Lower lobe of right lung (tissue), 2 donors: ENCODE data around the gene DHRS3. TPM values are rescaled to one million over a fixed set of nuclear protein-coding genes. Genes with fewer than 3 reads are reported as not detected.

Source experiments
- ATAC-seq, 2 donors: fragments of 200-7000 bp; cut with Tn5 transposase; one replicate each; pipeline ENCODE4 v1.9.1; 2020 to 2022; ENCODE audit warnings: mild to moderate bottlenecking in 2 of 2, moderate library complexity in 2 of 2
- DNase-seq: peaks from one replicate; pipeline ENCODE4 v3.0.0-alpha.2; 2020
- H3K27ac ChIP-seq: fragments of 200-600 bp; one replicate; pipeline ENCODE4 v1.8.0; 2022
- H3K27me3 ChIP-seq: fragments of 200-600 bp; one replicate; pipeline ENCODE4 v1.8.0; 2022; ENCODE audit warnings: low read depth
- H3K36me3 ChIP-seq: fragments of 200-600 bp; one replicate; pipeline ENCODE4 v1.8.0; 2022; ENCODE audit warnings: mild to moderate bottlenecking
- H3K4me1 ChIP-seq: fragments of 200-600 bp; one replicate; pipeline ENCODE4 v1.8.0; 2022
- H3K4me3 ChIP-seq: fragments of 200-600 bp; one replicate; pipeline ENCODE4 v1.8.0; 2022; ENCODE audit warnings: mild to moderate bottlenecking
- H3K9me3 ChIP-seq: fragments of 200-600 bp; one replicate; pipeline ENCODE4 v1.8.0; 2022
- intact Hi-C: fragments of 100-400 bp; cut with DNase I; formaldehyde crosslinking; loops from one replicate; pipeline ENCODE4 v1.11.0; 2022
- total RNA-seq: library from RNA; stranded (reverse); fragmentation: NEBNext Ultra II Directional; extraction: Animal tissue kit (Norgen Biotek cat#: 25700); gene quantifications from one replicate; pipeline ENCODE4 v1.2.1, GENCODE V29; 2021
- TF ChIP-seq, protein P1 (sequence below): fragments of 200-600 bp; IDR thresholded peaks from one replicate; pipeline ENCODE4 v1.8.0; 2022; ENCODE audit warnings: antibody characterized with exemption, mild to moderate bottlenecking
- donor health status: DM: no; HTN: yes; CAD: no; lungs with severe emphysema.

DHRS3 gene
- total RNA-seq, 1 donor from 2014 or later = 135 TPM

GRCh38 chr1:12577020-12577419 is 41.0 kb downstream of the DHRS3 start:
- no peak for ATAC-seq
- Histone ChIP-seq H3K4me1 (no peaks in the 10 kb centered on the region), H3K9me3 (no peaks in the 10 kb centered on the region), H3K36me3 (peaks cover 97% of the 10 kb centered on the region), H3K4me3 (no peak overlapping the region), H3K27ac (no peak overlapping the region), H3K27me3 (no peaks in the 10 kb centered on the region)
- no peak for DNase-seq
- TF ChIP-seq, protein P1, sequence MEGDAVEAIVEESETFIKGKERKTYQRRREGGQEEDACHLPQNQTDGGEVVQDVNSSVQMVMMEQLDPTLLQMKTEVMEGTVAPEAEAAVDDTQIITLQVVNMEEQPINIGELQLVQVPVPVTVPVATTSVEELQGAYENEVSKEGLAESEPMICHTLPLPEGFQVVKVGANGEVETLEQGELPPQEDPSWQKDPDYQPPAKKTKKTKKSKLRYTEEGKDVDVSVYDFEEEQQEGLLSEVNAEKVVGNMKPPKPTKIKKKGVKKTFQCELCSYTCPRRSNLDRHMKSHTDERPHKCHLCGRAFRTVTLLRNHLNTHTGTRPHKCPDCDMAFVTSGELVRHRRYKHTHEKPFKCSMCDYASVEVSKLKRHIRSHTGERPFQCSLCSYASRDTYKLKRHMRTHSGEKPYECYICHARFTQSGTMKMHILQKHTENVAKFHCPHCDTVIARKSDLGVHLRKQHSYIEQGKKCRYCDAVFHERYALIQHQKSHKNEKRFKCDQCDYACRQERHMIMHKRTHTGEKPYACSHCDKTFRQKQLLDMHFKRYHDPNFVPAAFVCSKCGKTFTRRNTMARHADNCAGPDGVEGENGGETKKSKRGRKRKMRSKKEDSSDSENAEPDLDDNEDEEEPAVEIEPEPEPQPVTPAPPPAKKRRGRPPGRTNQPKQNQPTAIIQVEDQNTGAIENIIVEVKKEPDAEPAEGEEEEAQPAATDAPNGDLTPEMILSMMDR = no peak
- intact Hi-C loops = no loop called here

DNA sequence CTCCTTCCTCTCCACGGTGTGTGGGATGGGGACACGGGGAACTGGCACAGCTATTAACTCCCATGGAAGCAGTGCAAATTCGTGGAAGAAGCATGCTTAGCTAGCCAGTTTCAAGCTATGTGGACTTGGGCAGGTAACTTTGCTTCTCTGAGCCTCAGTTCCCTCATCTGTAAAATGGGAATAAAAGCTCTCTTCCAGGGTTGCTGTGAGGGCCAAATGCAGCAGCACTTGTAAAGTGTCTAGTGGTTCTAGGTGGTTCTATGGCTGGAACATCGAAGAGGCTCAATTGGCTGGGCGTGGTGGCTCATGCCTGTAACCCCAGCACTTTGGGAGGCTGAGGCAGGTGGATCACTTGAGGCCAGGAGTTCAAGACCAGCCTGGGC is 43.3 kb downstream of the DHRS3 start:
- Histone ChIP-seq H3K4me3 (no peak overlapping the region), H3K4me1 (no peaks in the 10 kb centered on the region), H3K27ac (no peak overlapping the region), H3K9me3 (no peaks in the 10 kb centered on the region), H3K36me3 (peaks cover 98% of the 10 kb centered on the region), H3K27me3 (no peaks in the 10 kb centered on the region)
- ATAC-seq = no peak
- TF ChIP-seq, protein P1 = no peak
- no peak for DNase-seq
- intact Hi-C loops = no loop called here

DNA sequence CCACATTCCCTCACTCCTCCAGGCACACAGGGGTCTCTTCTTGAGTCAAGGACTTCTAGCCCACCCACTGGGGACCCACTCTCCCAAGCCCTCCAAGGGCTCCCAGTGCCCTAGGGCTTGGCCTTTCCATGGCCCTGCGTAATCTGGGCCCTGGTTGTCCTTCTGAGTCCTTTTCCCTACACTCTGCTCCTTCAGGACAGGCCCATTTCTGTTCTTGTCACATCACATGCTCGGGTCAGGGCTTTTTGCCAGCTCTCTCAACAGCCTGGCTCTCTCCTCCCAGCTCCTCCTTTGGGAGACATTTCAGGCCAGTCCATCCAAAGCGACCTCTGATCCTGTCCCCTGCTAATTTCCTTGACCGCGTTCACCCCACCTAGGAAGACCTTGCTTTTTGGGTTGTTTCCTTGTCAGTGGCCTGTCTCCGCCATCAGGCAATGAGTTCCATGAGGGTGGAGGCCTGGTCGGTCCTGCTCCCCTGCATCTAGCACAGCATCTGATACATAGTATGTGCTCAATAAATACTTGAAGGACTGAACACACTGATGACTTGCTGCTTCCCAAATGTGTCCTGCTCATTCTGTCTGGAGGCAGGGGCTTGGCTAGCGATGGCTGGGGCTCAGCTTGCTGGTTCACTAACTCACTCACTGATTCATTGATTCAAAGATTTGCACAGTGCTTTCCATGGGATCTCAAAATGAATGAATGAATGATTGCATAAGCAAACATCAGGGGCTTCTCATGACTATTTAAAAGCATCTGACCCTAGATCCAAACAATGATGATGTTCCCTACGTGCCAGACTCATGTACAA is 44.8 kb downstream of the DHRS3 start:
- TF ChIP-seq, protein P1 = no peak
- ATAC-seq (peak in 1 of 2 donors; percentile 51), DNase-seq (no peak)
- Histone ChIP-seq H3K36me3 (peaks cover 96% of the 10 kb centered on the region), H3K4me3 (no peak overlapping the region), H3K4me1 (no peaks in the 10 kb centered on the region), H3K27ac (peak overlapping the region; percentile 24), H3K27me3 (no peaks in the 10 kb centered on the region), H3K9me3 (no peaks in the 10 kb centered on the region)
- intact Hi-C loops = no loop called here

DNA sequence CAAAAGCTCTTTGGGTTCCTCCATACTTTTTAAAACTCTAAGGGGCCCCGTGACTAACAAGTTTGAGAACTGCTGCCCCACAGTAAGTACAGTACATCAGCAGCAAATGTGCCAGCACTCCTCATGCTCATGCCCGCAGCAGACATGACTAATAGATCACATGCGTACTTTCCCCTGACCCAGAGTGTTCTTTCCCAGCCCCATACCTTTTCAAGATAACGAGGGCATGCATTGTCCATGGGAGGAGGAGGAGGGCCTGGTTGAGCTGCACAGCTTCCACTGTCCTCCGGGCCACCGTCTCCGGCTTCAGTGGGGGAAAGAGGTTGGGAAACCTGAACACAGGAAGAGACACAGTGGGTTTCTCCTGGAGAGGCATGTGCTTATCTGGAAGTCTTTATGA is 45.5 kb downstream of the DHRS3 start:
- no peak for ATAC-seq
- Histone ChIP-seq H3K9me3 (no peaks in the 10 kb centered on the region), H3K27ac (peak overlapping the region; percentile 24), H3K27me3 (no peaks in the 10 kb centered on the region), H3K4me1 (no peaks in the 10 kb centered on the region), H3K36me3 (peaks cover 96% of the 10 kb centered on the region), H3K4me3 (no peak overlapping the region)
- no peak for DNase-seq
- TF ChIP-seq, protein P1 = no peak
- intact Hi-C loops = no loop called here

- Histone ChIP-seq H3K36me3 (peaks cover 82% of the 10 kb centered on the region), H3K27ac (no peak overlapping the region), H3K4me1 (peaks cover 3% of the 10 kb centered on the region), H3K9me3 (no peaks in the 10 kb centered on the region), H3K27me3 (no peaks in the 10 kb centered on the region), H3K4me3 (no peak overlapping the region)
- TF ChIP-seq, protein P1 = no peak
- intact Hi-C loops = no loop called here
- DNase-seq (no peak), ATAC-seq (no peak)
Observed at GRCh38 chr1:12570291-12570690, 47.7 kb downstream of the DHRS3 start.
